WERI-Rb-1 (cell line): ENCODE data around the gene PGS1.

Experiments
- DNase-seq: peaks from one replicate; pipeline ENCODE4 v3.0.0-alpha.2; 2020
- H3K27ac ChIP-seq: fragments of 250-450 bp; sonication (Bioruptor Pico); 2 replicates; pipeline ENCODE4 v1.5.1; 2020; ENCODE audit warnings: mild to moderate bottlenecking, moderate library complexity
- H3K27me3 ChIP-seq: fragments of 250-450 bp; sonication (Bioruptor Pico); 2 replicates; pipeline ENCODE4 v1.5.1; 2021; ENCODE audit warnings: mild to moderate bottlenecking, low read depth, moderate library complexity; ENCODE audit not compliant: insufficient read depth, severe bottlenecking
- H3K36me3 ChIP-seq: fragments of 250-450 bp; sonication (Bioruptor Pico); 2 replicates; pipeline ENCODE4 v1.5.1; 2020; ENCODE audit warnings: mild to moderate bottlenecking, moderate library complexity
- H3K4me3 ChIP-seq: 2 replicates; pipeline ENCODE4 v1.5.1; 2011; ENCODE audit warnings: low read depth, mild to moderate bottlenecking, control low read depth, low read length
- H3K9me3 ChIP-seq: fragments of 250-450 bp; sonication (Bioruptor Pico); 2 replicates; pipeline ENCODE4 v1.5.1; 2021; ENCODE audit warnings: mild to moderate bottlenecking, moderate library complexity; ENCODE audit not compliant: severe bottlenecking
- TF ChIP-seq, protein P1 (sequence below): IDR thresholded peaks from 2 replicates; pipeline ENCODE4 v1.5.1; 2011; ENCODE audit warnings: low read depth, mild to moderate bottlenecking, control low read depth, inconsistent platforms, low read length

Gene PGS1

DNA sequence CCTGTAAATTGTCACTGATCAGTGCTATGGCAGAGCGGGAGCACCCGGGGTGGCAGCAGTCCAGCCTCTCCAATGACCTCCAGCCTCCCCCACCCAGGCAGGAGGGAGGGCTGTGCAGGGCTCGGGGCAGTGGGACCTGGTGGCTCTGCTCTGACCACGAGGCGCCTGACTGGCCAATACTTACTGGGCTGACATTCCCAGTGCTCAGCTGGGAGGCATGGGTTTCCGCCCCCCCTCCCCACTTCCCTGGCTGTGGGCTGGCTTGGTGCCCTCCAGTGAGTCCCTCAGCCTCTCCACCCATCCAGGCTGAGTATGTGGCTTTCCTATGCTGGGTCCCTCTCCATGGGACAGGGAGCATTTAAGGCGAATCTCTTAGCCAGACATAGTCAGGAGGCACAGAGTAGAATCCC is 21.3 kb upstream of the PGS1 start:
- Histone ChIP-seq H3K27ac (no peak overlapping the region), H3K9me3 (no peaks in the 10 kb centered on the region), H3K4me3 (no peak overlapping the region), H3K27me3 (peaks cover 22% of the 10 kb centered on the region), H3K36me3 (peaks cover 11% of the 10 kb centered on the region)
- TF ChIP-seq, protein P1, sequence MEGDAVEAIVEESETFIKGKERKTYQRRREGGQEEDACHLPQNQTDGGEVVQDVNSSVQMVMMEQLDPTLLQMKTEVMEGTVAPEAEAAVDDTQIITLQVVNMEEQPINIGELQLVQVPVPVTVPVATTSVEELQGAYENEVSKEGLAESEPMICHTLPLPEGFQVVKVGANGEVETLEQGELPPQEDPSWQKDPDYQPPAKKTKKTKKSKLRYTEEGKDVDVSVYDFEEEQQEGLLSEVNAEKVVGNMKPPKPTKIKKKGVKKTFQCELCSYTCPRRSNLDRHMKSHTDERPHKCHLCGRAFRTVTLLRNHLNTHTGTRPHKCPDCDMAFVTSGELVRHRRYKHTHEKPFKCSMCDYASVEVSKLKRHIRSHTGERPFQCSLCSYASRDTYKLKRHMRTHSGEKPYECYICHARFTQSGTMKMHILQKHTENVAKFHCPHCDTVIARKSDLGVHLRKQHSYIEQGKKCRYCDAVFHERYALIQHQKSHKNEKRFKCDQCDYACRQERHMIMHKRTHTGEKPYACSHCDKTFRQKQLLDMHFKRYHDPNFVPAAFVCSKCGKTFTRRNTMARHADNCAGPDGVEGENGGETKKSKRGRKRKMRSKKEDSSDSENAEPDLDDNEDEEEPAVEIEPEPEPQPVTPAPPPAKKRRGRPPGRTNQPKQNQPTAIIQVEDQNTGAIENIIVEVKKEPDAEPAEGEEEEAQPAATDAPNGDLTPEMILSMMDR = no peak
- DNase-seq = no peak

- Histone ChIP-seq H3K4me3 (no peak overlapping the region), H3K27me3 (peaks cover 22% of the 10 kb centered on the region)
- TF ChIP-seq, protein P1 = no peak
These were observed 20.5 kb upstream of the PGS1 start for GRCh38 chr17:78357672-78358537.

GRCh38 chr17:78358538-78359320 is 19.7 kb upstream of the PGS1 start:
- no peaks in the 10 kb centered on the region for H3K9me3 ChIP-seq
- no peak overlapping the region for H3K27ac ChIP-seq
- TF ChIP-seq, protein P1 = no peak
- peak; percentile 76 for DNase-seq
- peaks cover 11% of the 10 kb centered on the region for H3K36me3 ChIP-seq
- H3K27me3 ChIP-seq = peaks cover 22% of the 10 kb centered on the region
- H3K4me3 ChIP-seq = peak overlapping the region; percentile 52

More at GRCh38 chr17:78357672-78358537, 20.5 kb upstream of the PGS1 start:
- H3K9me3 ChIP-seq = no peaks in the 10 kb centered on the region
- H3K27ac ChIP-seq = no peak overlapping the region
- peaks cover 11% of the 10 kb centered on the region for H3K36me3 ChIP-seq
- DNase-seq = no peak

- Histone ChIP-seq H3K4me3 (peak overlapping the region; percentile 52), H3K27ac (no peak overlapping the region), H3K27me3 (peaks cover 22% of the 10 kb centered on the region), H3K36me3 (peaks cover 11% of the 10 kb centered on the region), H3K9me3 (no peaks in the 10 kb centered on the region)
- peak; percentile 45 for DNase-seq
- TF ChIP-seq, protein P1 = no peak
These were observed 19.0 kb upstream of the PGS1 start for GRCh38 chr17:78359321-78359996.

- peak within 1 kb of the TSS; percentile 52 for H3K4me3 ChIP-seq
- peak within 1 kb of the TSS; percentile 18; the same call in 1 of the 2 replicates for H3K27ac ChIP-seq
- no peaks in the 10 kb centered on the region for H3K9me3 ChIP-seq
- H3K27me3 ChIP-seq = peaks cover 22% of the 10 kb centered on the region
- TF ChIP-seq, protein P1 = no peak
- peak; percentile 90 for DNase-seq
- peaks cover 11% of the 10 kb centered on the region for H3K36me3 ChIP-seq
These were observed 18.5 kb upstream of the PGS1 start, which contains the start of gene SOCS3 for GRCh38 chr17:78359997-78360370. Gene SOCS3, minus strand, starts transcription at chr17:78360077. Its CDS starts 982 bp downstream, at chr17:78359095.
